Activated CD8-positive, alpha-beta memory T cell treated with anti-CD3 and anti-CD28 coated beads, Interleukin-2, amount 50 U/mL, for 24 hours (primary cell): ENCODE results near the gene CCDC178.
"Not testable (repeated sequence)": the region's sequence is repeated elsewhere in the genome, so short reads cannot be mapped to it uniquely, and the experiment has no call there.

Experiments
- DNase-seq: peaks from one replicate; pipeline ENCODE4 v3.0.0-alpha.2; 2020; ENCODE audit errors: extremely low read depth

CCDC178 gene

DNA sequence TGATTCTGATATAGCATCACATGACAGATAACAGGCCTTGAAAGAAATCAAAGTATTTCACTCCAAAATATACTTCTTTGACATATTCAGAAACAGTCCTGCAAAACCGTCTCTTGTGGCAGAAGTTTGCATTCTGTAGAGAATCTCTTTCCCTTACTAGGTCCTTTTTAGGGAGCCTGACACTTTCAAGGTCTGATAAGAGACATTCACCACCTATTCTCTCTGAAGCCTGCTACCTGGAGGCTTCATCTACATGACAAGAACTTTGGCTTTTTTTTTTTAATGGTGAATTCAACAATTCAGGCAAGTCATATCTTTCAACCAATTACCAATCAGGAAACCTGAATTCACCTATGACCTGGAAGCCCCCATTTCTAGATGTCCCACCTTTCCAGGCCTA, 83.8 kb downstream of the CCDC178 start:
- DNase-seq: no peak

DNA sequence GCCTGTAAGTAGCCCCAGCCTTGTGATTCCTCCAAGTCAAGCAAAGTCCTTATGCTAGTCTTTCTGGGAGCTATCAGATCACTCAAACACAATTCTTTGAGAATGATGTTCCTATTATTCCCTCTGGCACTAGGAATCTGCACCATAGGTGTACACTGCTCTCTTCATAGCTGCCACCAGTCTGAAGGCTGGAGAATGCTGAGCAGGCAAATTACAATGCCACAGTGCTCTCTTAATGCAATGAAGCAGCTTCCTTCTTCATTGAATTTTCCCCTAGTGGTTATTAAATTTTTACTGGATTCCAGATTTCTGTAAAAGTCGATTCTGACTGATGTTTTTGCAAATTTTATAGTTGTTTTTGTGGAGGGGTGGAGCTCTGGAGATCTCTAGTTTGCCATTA, 84.8 kb downstream of the CCDC178 start:
- DNase-seq: no peak

DNA sequence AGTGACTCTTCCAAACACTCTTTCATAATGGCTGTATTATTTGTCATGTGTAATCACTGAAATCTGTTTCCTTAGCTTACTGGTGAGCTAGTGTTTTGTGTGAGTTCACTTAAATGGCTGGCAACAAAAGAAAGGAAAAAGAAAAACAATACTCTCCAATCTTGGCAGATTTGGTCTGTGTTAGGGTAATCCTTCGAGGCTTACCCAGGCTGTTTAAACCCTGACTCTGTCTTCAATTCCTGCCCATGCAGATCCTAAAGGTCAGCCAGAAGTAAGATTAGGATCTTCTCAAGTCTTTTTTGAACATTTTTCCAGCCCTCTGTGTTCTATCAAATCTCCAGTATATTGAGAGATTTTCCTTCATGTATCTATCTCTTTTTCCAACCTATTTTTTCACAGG, 85.3 kb downstream of the CCDC178 start:
- DNase-seq: no peak

DNA sequence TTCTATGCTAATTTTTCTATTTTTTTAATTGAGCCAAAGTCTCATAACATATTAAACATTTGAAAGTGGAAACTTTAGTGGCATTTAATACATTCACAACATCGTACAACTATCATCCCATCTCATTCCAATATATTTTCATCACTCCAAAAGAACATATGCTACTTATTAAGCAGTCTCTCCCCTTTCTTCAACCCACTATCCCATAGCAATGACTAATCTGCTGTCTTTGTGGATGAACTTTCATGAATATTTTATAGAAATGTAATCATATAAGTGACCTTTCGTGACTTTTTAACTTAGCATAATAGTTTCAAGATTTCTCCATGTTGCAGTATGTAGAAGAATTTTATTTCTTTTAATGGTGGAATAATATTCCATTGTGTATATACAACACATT, 90.3 kb downstream of the CCDC178 start:
- no peak for DNase-seq

DNA sequence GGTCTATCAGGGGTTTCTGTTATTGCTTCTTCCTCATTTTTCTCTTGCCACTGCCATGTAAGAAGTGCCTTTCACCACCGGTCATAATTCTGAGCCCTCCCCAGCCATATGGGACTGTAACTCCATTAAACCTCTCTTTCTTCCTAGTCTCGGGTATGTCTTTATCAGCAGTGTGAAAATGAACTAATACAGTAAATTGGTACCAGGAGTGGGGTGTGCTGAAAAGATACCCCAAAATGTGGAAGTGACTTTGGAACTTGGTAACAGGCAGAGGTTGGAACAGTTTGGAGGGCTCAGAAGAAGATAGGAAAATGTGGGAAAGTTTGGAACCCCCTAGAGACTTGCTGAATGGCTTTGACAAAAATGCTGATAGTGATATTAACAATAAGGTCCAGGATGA, 100.8 kb downstream of the CCDC178 start:
- DNase-seq: not testable (repeated sequence)

DNA sequence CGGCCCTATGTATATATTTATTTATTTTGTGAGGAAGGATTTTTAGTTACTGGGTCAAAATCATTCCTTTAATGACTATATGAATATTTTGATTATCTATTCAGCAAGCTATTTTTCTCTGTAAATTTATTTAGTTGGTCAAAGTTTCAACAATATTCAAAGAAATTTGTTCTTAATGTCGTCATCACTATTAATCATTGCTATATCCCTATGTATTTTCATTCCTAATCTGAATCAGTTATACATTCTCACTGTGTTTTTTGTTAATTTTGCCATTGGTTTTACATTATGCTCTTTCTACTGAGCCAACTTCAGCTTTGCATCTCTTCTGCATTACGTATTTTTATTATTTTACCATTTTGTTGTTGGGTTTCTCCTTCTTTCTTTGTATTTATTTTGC, 105.7 kb downstream of the CCDC178 start:
- DNase-seq: no peak

DNA sequence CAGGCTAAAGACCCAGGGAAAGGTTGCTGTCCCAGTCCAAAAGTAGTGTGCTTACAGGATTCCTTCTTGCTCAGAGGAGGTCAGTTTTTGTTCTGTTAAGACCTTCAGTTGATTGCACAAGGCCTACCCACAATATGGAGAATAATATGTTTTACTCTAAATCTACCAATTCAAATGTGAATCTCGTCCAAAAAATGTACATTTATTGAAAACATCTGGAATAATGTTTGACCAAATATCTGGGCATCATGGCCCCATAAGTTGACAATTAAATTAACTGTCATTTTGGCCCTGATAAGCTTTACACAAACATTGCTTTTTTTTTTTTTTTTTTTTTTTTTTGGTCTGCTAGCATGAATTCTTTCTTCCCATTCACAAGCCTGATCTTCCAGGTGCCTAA, 109.8 kb downstream of the CCDC178 start:
- DNase-seq: no peak

DNA sequence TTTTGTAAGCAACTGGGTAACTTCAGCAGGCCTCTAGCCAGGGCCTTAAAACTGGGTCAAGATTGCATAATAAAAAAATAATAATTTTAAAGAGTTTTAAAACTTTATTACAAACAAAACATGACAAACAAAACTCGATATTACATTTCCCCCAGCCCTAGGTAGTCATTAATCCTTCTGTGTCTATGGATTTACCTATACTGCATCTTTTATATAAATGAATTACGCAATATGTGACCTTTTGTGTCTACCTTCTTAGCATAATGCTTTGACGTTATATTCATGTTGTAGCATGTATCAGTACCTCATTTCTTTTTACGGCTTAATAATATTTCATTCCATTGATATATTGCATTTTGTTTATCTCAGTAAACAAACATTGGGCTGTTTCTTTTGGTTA, 113.5 kb downstream of the CCDC178 start:
- DNase-seq: no peak

DNA sequence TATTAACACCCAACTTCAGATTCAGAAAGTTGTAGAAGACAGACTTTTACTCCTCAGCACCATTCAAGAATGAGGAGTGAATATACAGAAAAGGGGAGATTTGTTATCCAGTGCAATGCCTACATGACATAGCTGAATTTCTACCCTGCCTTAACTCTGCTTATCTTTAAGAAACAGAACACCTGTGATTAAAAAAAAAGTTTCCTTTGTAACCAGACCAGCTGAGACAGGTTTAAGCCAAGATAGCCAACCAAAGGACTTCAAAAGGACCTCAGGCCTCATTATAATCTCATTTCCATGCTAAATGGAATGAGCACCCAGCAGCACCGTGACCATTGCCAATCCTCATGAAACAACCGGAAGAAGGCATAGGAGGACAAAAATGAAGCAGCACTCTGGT, 122.9 kb downstream of the CCDC178 start:
- no peak for DNase-seq

DNA sequence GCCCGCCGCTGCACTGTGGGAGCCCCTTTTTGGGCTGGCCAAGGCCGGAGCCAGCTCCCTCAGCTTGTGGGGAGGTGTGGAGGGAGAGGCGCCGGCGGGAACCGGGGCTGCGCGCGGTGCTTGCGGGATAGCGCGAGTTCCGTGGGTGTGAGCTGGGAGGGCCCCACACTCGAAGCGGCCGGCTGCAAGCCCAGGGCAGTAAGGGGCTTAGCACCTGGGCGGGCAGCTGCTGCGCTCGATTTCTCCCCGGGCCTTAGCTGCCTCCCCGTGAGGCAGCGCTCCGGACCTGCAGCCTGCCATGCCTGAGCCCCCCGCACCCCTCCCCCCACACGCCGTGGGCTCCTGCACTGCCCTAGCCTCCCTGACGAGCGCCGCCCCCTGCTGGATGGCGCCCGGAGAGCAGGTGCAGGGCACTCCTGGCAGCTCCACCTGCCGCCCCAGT, 124.4 kb downstream of the CCDC178 start:
- no peak for DNase-seq

DNA sequence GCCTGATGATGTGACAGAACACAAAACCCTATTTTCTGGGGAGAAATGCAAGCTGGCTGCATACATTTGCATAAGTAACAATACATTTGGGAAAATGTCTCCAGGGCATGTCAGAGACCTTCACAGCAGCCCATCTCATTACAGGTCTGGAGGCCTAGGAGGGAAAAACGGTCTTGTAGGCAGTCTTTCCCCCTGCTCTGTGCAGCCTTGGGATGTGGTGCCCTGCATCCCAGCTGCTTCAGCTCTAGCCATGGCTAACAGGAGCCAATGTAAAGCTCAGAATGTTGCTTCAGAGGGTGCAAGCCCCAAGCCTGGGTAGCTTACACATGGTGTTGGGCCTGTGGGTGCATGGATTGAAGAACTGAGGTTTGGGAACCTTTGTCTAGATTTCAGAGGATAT, 133.0 kb downstream of the CCDC178 start:
- DNase-seq: no peak

DNA sequence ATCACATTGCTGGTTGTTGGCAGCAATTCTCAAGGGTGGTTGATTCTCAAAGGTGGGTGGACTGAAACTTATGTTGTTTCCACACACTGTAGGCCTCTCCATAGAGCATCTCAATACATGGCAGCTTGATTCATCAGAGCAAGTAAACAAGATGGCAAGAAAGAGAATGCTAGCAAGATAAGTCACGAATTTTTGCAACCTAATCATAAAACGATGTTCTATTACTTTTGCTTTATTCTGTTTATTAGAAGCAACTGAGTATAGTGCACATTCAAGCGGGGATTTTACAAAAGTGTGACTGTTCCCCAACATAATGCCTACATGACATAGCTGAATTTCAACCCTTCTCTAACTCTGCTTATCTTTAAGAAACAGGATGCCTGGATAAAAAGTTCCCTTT, 136.2 kb downstream of the CCDC178 start:
- DNase-seq: no peak

DNA sequence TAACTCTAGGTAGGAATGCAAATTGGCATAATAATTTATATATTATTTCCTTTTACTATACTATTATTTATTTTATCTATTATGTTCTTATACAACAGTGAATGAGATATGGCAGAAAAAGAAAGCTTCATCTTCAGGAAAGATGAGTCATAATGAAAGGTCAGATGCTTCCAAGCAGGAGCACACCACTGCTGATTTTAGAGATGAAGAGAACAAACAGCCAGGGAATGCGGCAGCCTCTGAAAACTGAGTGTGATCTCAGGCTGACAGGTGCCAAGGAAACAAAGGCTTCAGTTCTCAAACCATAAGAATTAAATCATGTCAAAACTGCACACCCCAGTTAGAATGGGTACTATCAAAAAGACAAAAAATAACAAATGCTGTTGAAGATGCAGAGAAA, 149.0 kb downstream of the CCDC178 start:
- no peak for DNase-seq

DNA sequence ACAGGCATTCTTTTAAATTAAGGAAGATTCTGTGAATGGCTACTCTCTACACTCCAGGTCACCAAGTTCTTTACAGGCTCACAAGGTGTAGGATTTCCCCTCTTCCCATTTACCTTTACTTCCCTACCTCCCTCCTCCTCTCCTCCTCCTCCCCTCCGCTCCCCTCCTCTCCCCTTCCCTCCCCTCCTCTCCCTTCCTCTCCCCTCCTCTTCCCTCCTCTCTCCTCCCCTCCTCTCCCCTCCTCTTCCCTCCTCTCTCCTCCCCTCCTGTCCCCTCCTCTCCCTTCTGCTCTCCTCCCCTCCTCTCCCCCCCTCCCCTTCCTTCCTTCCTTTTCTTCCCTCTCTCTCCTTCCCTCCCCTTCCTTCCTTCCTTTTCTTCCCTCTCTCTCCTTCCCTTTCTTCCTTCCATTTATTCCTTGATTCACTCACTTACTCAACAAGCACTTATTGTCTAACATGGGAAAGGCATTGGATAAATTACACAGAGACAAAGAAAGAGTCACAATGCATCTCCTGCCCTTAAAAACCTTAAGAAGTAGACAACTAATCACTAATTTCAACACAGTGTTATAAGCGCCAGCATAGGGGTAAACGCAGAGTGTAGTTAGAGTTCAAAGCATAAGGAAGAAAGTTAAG, 152.3 kb downstream of the CCDC178 start:
- no peak for DNase-seq

DNA sequence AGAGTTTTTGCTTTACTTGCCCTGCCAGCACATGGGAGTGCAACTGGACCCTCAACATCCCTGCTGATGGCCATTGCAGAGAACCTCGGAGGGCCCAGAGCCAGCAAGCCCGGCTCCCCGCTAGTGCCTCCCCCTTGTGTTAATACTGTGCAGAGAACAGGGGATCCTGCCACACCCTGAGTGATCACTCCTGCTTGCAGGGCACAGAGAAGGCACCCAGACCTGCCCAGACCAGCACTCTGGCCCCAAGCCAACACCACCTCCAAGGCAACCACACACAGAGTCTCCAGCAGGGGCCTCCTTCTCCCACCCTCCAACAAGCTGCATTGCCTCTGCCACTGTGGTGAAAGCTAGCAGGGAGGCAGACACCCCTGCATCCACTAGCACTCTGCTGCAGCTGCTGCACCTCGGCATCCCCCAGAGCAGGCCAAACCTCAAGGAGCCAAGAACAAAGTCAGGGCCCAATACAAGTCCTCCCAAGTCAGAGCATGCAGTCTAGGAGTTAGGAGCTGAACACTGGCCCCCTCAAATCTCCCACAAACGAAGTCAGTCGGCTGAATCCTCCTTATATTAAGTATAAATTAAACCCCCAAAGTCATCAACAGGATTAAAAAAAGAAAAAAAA, 157.7 kb downstream of the CCDC178 start:
- no peak for DNase-seq

DNA sequence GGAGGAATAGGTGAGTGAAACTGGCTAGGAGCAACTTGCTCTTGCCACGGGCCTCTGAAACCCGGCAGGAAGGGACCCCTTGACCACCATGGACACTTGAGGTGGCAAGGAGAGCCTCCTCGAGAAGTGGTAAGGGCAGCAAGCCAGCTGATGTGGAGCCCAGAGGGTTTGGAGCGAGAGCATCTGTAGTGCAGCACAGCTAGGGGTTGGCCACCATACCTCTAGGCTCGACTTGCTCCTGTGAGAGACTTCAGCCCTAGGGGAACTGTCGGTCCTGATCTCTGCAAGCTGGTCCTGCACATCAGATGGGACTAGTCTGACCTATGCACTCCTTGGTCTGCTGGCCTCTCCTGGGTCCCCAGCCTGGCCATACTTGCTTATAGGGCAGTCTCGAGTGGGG, 158.4 kb downstream of the CCDC178 start:
- no peak for DNase-seq

DNA sequence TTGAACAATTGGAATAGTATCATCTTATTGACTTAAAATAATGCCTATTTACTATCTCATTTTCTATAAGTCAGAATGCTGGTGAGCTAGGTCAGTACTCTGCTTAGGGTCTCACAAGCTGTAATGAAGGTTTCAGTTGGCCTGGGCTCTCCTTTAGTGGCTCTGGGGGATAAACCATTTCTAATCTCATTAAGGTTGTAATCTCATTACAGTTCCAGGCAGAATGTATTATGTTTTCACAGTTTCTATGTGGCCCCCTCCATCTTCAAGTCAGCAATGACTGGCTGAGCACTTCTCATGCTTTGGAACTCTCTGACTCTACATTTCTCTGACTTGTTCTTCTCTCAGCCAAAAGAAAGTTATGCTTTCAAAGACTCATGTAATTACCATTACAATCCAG, 163.1 kb downstream of the CCDC178 start:
- no peak for DNase-seq

DNA sequence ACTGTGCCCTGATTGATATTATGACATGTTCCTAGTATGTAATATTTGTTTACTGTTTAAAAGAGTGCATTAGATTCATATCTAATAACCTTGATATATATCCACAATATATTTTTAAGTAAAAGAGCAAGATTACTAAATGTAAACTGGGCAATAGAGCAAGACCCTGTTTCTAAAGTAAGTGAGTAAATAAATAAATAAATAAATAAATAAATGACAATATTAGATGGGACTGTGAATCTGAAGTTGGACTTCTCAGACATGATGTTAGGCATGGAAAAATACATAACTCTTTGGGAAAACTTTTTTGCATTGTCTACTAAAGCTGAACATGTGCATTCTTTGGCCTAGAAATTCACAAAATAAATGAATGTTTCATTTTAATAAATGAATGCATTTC, 164.7 kb downstream of the CCDC178 start:
- no peak for DNase-seq

DNA sequence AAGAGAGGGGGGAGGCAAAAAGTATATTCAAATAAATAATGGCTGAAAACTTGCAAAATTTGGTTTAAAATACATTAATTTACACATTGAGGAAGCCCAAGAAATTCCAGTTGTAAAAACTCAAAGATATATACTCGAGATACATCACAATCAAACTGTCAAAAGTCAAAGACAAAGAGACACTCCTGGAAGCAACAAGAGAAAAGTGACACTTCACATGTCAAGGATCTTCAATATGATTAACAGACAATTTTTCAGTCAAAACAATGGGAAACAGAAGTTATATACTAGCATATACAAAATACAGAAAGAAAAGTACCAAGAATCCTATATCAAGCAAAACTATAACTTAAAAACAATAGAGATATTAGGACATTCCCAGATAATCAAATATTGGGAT, 170.2 kb downstream of the CCDC178 start:
- DNase-seq: no peak

DNA sequence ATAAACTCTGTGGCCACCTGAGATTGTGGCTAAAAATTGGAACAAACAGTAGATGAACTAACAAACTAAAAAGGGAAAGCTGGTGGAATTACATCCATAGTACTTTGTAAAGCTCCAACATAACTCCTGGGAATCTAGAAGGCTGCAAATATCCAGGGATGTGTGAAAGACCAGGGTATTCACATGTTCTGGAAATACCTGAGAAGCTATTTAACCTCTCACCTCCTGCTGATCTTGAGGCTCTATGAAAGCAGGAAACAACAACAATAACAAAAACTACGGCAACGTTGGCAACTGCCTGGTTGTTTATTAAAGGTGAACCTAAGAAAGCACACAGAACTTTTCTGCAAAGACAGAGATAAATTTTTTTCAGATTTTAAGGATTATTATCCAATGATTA, 171.3 kb downstream of the CCDC178 start:
- DNase-seq: no peak

DNA sequence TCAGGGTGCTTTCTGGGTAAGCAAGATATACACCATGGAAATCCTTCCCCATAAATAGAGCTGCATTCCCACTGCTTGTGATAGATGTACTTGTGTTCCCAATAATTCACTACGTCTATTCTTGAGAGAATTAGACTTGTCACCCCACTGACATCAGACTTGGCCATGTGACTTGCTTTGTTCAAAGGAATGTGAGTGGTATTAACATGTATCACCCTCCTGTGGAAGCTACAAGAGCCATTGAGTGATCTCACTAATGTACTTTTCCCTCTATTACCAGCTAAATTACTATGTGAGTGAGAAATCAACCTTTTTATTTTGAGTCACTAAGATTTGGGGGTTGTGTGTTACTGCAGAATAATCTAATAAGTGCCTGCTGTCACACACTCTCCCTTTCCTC, 176.0 kb downstream of the CCDC178 start:
- no peak for DNase-seq

DNA sequence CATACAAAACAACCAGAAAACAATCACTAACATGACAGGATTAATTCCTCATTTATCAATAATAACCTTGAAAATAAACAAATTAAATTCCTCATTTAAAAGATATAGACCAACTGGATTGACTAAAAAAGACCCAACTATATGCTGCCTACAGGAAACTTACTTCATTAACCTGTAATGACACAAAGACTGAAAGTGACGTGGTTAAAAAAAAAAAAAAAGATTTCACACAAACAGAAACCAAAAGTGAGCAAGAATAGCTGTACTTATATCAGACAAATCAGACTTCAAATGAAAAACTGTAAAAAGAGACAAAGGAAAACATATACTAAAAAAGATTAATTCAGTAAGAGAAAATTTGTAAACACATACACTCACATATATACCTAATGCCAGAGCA, 201.2 kb downstream of the CCDC178 start:
- no peak for DNase-seq

DNA sequence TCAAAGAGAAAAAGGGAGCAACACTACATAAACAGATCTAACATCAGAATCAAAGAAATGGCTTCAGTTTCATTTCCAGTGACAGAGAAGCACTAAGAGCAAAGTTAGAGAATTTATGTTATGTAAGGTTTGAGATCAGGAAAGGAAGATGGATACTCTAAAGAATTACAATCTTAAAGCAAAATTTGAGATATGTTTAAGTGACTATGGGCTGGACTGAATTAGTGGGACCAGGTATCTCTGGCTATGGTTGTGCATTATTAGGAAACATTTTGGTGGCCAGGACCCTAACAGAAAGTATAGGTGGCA, 208.2 kb downstream of the CCDC178 start:
- no peak for DNase-seq
